ENCODE results near the gene GHSR.

The GHSR gene

DNA sequence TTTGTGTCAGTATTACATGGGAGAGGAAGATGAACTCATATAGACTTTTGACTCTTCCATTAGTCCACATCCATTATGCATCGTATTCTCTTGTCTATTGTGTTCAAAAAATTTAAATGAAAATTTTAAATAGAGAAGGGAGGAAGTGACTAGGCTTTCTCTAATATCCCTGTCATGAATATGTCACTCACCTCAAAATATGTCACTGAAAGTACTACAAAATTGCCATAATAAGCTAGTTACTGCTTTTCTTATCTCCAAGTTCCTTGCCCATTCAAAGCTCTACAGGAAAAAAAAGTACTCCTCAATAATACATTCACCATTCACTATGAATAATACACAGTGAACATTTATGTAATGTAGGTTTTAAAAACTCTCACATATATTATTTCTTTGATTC, 22.3 kb upstream of the GHSR start:
- H3K27ac ChIP-seq, result no peak overlapping the region
- no peak for TF ChIP-seq ZFX (IDR thresholded peaks at IDR 0.05; ENCODE audit: borderline replicate concordance)
- TF ChIP-seq, protein P1, sequence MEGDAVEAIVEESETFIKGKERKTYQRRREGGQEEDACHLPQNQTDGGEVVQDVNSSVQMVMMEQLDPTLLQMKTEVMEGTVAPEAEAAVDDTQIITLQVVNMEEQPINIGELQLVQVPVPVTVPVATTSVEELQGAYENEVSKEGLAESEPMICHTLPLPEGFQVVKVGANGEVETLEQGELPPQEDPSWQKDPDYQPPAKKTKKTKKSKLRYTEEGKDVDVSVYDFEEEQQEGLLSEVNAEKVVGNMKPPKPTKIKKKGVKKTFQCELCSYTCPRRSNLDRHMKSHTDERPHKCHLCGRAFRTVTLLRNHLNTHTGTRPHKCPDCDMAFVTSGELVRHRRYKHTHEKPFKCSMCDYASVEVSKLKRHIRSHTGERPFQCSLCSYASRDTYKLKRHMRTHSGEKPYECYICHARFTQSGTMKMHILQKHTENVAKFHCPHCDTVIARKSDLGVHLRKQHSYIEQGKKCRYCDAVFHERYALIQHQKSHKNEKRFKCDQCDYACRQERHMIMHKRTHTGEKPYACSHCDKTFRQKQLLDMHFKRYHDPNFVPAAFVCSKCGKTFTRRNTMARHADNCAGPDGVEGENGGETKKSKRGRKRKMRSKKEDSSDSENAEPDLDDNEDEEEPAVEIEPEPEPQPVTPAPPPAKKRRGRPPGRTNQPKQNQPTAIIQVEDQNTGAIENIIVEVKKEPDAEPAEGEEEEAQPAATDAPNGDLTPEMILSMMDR (IDR thresholded peaks at IDR 0.05), result no peak

DNA sequence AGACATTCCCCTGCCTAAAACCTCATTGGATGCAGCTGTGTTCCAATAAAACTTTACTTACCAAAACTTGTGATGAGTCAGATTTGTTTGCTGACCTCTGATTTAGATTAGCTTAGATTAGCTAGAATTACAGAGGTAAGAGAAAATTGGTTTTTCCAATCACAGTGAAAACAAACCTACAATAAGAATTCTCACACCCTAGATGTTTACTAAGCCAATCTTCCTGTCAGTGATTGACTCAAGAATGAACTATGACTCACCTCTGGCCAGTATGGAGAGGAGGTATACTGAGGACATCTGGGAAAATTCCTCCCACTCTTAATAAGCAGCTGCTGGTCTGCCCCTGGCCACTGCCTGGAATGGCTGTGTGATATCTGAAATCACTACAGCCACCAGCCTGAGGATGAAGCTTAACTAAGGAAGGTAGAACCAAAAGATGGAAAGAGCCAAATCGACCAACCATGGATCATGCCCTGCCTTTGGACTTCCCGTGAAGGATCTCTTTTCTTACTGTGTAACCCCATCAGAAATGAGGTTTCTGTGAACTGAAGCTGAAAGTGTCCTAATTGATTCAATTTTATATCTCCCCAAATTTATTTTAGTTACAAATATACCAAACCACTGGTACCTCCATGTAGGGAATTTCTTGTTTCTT, 19.0 kb upstream of the GHSR start:
- TF ChIP-seq ZFX (IDR thresholded peaks at IDR 0.05; ENCODE audit: borderline replicate concordance), result no peak
- TF ChIP-seq, protein P1 (IDR thresholded peaks at IDR 0.05), result no peak
- no peak overlapping the region for H3K27ac ChIP-seq

DNA sequence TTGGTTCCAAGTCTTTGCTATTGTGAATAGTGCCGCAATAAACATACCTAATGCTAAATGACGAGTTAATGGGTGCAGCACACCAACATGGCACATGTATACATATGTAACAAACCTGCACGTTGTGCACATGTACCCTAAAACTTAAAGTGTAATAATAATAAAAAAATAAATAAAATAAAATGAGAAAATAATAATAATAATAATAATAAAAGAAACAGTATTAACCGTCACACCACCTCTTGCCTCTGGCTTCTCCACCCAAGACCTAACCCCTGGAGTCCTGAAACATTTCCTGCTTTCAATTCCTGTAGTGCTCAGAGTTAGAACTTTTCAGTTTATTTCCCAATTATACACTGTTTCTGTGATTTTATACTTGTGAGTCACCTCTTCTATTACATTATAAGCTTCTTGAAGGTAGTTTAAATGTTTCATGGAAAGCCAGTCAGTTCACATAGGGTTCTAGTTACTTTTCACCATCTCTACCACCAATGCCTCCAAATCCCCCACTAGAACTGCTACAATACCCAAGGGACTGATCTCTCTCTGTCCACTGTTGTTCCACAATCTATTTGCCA, 18.4 kb upstream of the GHSR start:
- no peak overlapping the region for H3K27ac ChIP-seq
- TF ChIP-seq ZFX (IDR thresholded peaks at IDR 0.05; ENCODE audit: borderline replicate concordance), result no peak
- TF ChIP-seq, protein P1 (IDR thresholded peaks at IDR 0.05), result no peak

DNA sequence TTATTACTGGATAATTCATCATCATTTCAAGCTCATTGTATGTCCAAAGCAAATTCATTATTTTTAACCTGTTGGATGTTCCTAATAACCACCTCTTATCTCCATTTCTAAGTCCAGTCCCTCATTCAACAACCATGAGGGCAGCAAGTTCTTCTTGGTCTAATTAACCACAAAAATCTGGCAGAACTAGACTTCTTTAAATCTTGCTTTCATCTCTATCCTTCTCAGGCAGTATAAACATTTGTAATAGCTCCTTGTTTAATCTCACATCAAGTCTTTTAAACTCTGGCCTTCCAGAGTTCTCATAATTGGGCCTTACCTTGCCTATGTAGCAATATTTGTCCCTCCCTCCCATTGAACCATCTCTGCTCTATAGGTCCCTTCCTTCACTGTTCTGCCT, 17.0 kb upstream of the GHSR start:
- TF ChIP-seq ZFX (IDR thresholded peaks at IDR 0.05; ENCODE audit: borderline replicate concordance), result no peak
- TF ChIP-seq, protein P1 (IDR thresholded peaks at IDR 0.05), result no peak
- no peak overlapping the region for H3K27ac ChIP-seq

DNA sequence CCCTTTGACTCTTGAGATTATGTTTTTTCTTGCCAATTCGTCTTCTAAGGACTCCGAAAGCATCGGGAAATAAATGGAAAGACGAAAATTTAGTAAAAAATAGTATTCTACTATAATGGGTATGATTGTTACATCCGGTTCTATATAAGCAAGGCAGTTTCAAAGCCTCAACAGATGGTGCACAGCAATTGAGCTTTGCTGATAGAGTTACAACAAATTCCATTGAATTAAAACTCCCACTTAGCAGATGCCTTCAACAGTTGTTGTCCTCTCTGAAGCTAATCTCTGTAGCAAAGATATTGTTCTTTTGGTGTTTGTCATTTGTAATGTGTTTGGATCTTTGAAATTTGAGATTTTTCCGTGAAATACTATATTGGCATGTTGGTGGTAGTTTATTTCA, 16.1 kb upstream of the GHSR start:
- H3K27ac ChIP-seq, result no peak overlapping the region
- TF ChIP-seq, protein P1 (IDR thresholded peaks at IDR 0.05), result no peak
- no peak for TF ChIP-seq ZFX (IDR thresholded peaks at IDR 0.05; ENCODE audit: borderline replicate concordance)

DNA sequence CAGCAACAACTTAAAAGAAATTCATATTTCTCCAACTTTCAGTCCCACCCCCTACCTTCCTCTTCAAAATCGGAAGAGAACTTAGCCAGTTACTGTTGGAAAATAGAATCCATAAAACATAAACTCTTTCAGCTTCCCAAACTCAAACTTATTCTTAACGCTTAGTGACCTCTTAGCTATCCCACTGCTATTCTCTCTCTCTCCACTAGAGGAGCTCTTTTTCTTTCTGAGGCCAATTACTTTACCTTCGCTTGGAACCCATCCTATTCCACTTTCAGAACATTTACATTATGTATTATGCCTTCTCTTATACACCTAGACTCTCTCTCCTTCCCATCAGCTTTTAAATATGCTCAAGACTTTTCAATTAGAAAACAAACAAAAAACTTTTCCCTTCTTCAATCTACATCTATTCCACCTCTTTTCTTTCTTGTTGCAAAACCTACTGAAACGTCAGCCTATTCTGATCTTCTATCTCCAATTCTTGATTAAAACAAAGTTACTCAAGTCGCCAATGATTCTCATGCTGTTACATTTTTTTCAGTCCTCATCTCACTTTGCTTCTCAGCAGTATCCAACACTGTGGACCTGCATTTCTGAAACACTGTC, 13.4 kb upstream of the GHSR start:
- no peak overlapping the region for H3K27ac ChIP-seq
- TF ChIP-seq, protein P1 (IDR thresholded peaks at IDR 0.05), result peak; percentile 94
- no peak for TF ChIP-seq ZFX (IDR thresholded peaks at IDR 0.05; ENCODE audit: borderline replicate concordance)

DNA sequence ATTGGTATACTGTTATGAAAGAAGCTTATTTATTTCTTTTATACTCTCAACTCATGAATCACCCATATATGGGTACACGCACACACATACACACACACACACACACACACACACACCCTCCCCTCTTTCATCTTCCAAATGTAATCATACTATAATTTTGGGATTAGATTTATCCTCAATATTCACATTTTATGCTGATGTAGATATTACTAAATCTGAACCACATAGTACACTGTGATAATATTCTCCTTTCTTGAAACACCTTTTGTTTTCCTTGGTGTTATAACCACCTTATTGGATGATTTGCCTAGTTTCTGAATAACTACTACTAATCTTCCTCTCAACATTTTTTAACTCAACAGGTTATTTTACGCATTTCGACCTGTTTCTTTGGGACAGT, 8.1 kb upstream of the GHSR start:
- TF ChIP-seq, protein P1 (IDR thresholded peaks at IDR 0.05), result no peak
- TF ChIP-seq ZFX (IDR thresholded peaks at IDR 0.05; ENCODE audit: borderline replicate concordance), result no peak
- no peak overlapping the region for H3K27ac ChIP-seq
